ENCODE measurements around the gene PAF1.
A peak's percentile ranks its signal among the peaks of the same experiment; 100 is the strongest.
"Not testable (repeated sequence)": the region's sequence is repeated elsewhere in the genome, so short reads cannot be mapped to it uniquely, and the experiment has no call there.

The PAF1 gene

GRCh38 chr19:39380521-39381502 is 10.1 kb downstream of the PAF1 start:
- no peak for DNase-seq

- no peak for DNase-seq
These were observed 11.0 kb downstream of the PAF1 start for GRCh38 chr19:39379865-39380396.

GRCh38 chr19:39379366-39379765 is 11.5 kb downstream of the PAF1 start:
- not testable (repeated sequence) for DNase-seq

GRCh38 chr19:39377373-39378362 is 13.2 kb downstream of the PAF1 start:
- DNase-seq, result no peak

GRCh38 chr19:39375929-39376328 is 15.0 kb downstream of the PAF1 start:
- DNase-seq, result no peak

- DNase-seq, result no peak
These were observed 18.0 kb downstream of the PAF1 start for GRCh38 chr19:39372941-39373340.

GRCh38 chr19:39372047-39372802 is 18.7 kb downstream of the PAF1 start:
- no peak for DNase-seq

GRCh38 chr19:39370735-39371134 is 20.2 kb downstream of the PAF1 start:
- DNase-seq, result no peak

GRCh38 chr19:39369200-39369599 is 21.7 kb downstream of the PAF1 start:
- no peak for DNase-seq

GRCh38 chr19:39365531-39365930 is 25.4 kb downstream of the PAF1 start:
- no peak for DNase-seq

- DNase-seq, result no peak
These were observed 26.9 kb downstream of the PAF1 start for GRCh38 chr19:39363901-39364457.

- DNase-seq, result no peak
These were observed 27.9 kb downstream of the PAF1 start for GRCh38 chr19:39362682-39363657.

GRCh38 chr19:39360599-39360998 is 30.3 kb downstream of the PAF1 start:
- DNase-seq, result no peak

GRCh38 chr19:39359026-39359425 is 31.9 kb downstream of the PAF1 start:
- DNase-seq, result no peak

GRCh38 chr19:39356647-39357046 is 34.3 kb downstream of the PAF1 start:
- no peak for DNase-seq

- DNase-seq, result no peak
These were observed 34.8 kb downstream of the PAF1 start for GRCh38 chr19:39356073-39356472.

GRCh38 chr19:39355253-39355652 is 35.7 kb downstream of the PAF1 start:
- no peak for DNase-seq

GRCh38 chr19:39352381-39353255 is 38.3 kb downstream of the PAF1 start:
- no peak for DNase-seq

- DNase-seq, result peak; percentile 69
These were observed 39.3 kb downstream of the PAF1 start for GRCh38 chr19:39351537-39352064.

All from stimulated activated CD4-positive, alpha-beta T cell treated with anti-CD3 and anti-CD28 coated beads, Interleukin-4, amount 100 ng/mL, for 24 hours (primary cell).